ENCODE results near the gene CYP24A1. TPM values are rescaled to one million over a fixed set of nuclear protein-coding genes. Genes with fewer than 3 reads are reported as not detected.

Gene CYP24A1
- total and polyA plus RNA-seq, 2 of the 8 experiments (the other 6 are each of a cell fraction or from before 2014, with no cell fraction given): not detected

- Histone ChIP-seq H3K27ac (ENCODE audit: low read depth, low read length) (no peak overlapping the region), H3K56ac (replicated peaks; ENCODE audit: insufficient read length, low read depth, low read length) (no peak overlapping the region), H3K27me3 (replicated peaks in 1 of 4; ENCODE audit: control insufficient read depth in 3 of 4, extremely low read depth in 1 of 4, insufficient read depth in 3 of 4, low read length in 3 of 4) (no peaks in the 10 kb centered on the region), H2BK12ac (ENCODE audit: low read depth, low read length) (no peak overlapping the region), H4K5ac (ENCODE audit: insufficient read length, low read depth, low read length) (no peak overlapping the region), H3K79me1 (ENCODE audit: low read depth, low read length) (no peaks in the 10 kb centered on the region), H3K79me2 (ENCODE audit: control insufficient read depth in 1 of 2, insufficient read depth in 2 of 2, low read length in 2 of 2) (no peaks in the 10 kb centered on the region), H3K23me2 (ENCODE audit: low read depth, low read length) (no peaks in the 10 kb centered on the region), H3K9me3 (ENCODE audit: insufficient read depth in 2 of 2, low read depth in 1 of 2, low read length in 1 of 2) (peaks cover 0 to 4% of the 10 kb centered on the region in 2 experiments; a peak in 1 of 4 replicates), H2AK5ac (ENCODE audit: low read depth, low read length) (no peak overlapping the region), H3K18ac (ENCODE audit: extremely low read depth, low read length) (no peak overlapping the region), H3K23ac (ENCODE audit: insufficient read length) (no peak overlapping the region), H3K4me3 (ENCODE audit: extremely low read depth in 1 of 4, insufficient read depth in 2 of 4, low read depth in 3 of 4, low read length in 4 of 4) (no peak overlapping the region), H4K20me1 (replicated peaks in 1 of 2; ENCODE audit: control insufficient read depth in 1 of 2, insufficient read depth in 2 of 2, low read length in 2 of 2) (no peaks in the 10 kb centered on the region), H3K9ac (replicated peaks in 1 of 4; ENCODE audit: extremely low read depth in 1 of 4, low read depth in 3 of 4, low read length in 3 of 4) (no peak overlapping the region), H2BK20ac (ENCODE audit: low read length) (no peak overlapping the region), H3K4ac (replicated peaks; ENCODE audit: insufficient read length, low read depth, low read length) (no peak overlapping the region), H2BK5ac (ENCODE audit: low read depth, low read length) (no peak overlapping the region), H4K91ac (replicated peaks; ENCODE audit: insufficient read length, low read length) (no peak overlapping the region), H3K4me1 (replicated peaks in 1 of 4; ENCODE audit: control insufficient read depth in 3 of 4, insufficient read depth in 4 of 4, low read length in 3 of 4) (0 out of 7 replicates have a peak, but pooled peaks cover 0 to 3% (median 0%) of the 10 kb centered on the region in 4 experiments), H2AFZ (ENCODE audit: low read length) (no peak overlapping the region), H2BK120ac (replicated peaks; ENCODE audit: low read depth, low read length) (no peak overlapping the region), H3K36me3 (ENCODE audit: control insufficient read depth in 2 of 4, insufficient read depth in 4 of 4, low read length in 3 of 4) (no peaks in the 10 kb centered on the region), H3K14ac (ENCODE audit: insufficient read length) (no peak overlapping the region), H3K4me2 (ENCODE audit: insufficient read depth in 1 of 2, low read depth in 2 of 2, low read length in 2 of 2) (no peak overlapping the region), H4K8ac (ENCODE audit: extremely low read depth, insufficient read depth, low read length) (no peak overlapping the region), H2BK15ac (ENCODE audit: low read length) (no peak overlapping the region)
- WGBS, 2 experiments (ENCODE audit: extremely low coverage in 1 of 2, insufficient coverage in 1 of 2, insufficient read length in 1 of 2, insufficient replicate concordance in 2 of 2, low coverage in 1 of 2, low lambda C conversion rate in 2 of 2, missing lambda C conversion rate in 1 of 2): 77% methylated on average over 4 of the region's 4 CpGs; no CpG with 5 or more reads in 1 of the 2 experiments
- ChIA-PET CTCF (ENCODE audit: partially characterized antibody) (no interaction called here), POLR2A (ENCODE audit: partially characterized antibody) (no interaction called here)
- FAIRE-seq (no peak), DNase-seq (ENCODE audit: low read depth in 1 of 2, low spot score in 2 of 2) (no peak)
- TF ChIP-seq RNF2 (IDR thresholded peaks at IDR 0.05; ENCODE audit: borderline replicate concordance, low read depth, low read length, missing control alignments, poor library complexity, severe bottlenecking): no peak
- TF ChIP-seq TAF7 (optimal IDR thresholded peaks at IDR 0.05; ENCODE audit: borderline replicate concordance, low read depth, low read length): no peak
- TF ChIP-seq GABPA (IDR thresholded peaks at IDR 0.05; ENCODE audit: borderline replicate concordance, insufficient read depth, low read length): no peak
- no peak for TF ChIP-seq PHF8 (conservative IDR thresholded peaks at IDR 0.05; ENCODE audit: low read depth, low read length)
- TF ChIP-seq CEBPB (IDR thresholded peaks at IDR 0.05; ENCODE audit: low read depth, low read length): no peak
- no peak for TF ChIP-seq USF2 (IDR thresholded peaks at IDR 0.05; ENCODE audit: low read length)
- TF ChIP-seq E2F6 (IDR thresholded peaks at IDR 0.05): no peak
- no peak for TF ChIP-seq BCL11A (IDR thresholded peaks at IDR 0.05; ENCODE audit: low read depth in 2 of 2, low read length in 2 of 2)
- no peak for TF ChIP-seq SAP30 (IDR thresholded peaks at IDR 0.05; ENCODE audit: insufficient read depth, insufficient replicate concordance, low read length)
- TF ChIP-seq FOSL1 (IDR thresholded peaks at IDR 0.05; ENCODE audit: insufficient read depth, low read depth, low read length): no peak
- TF ChIP-seq RXRA (IDR thresholded peaks at IDR 0.05; ENCODE audit: insufficient read depth, low read depth, low read length): no peak
These were observed 12.0 kb downstream of the CYP24A1 start for GRCh38 chr20:54161821-54162149.
